Chondrocyte (in vitro differentiated cells): ENCODE measurements around the gene SGCD. TPM values are rescaled to one million over a fixed set of nuclear protein-coding genes. Genes with fewer than 3 reads are reported as not detected.

ENCODE experiments used
- DNase-seq: peaks from one replicate; pipeline ENCODE4 v3.0.0; 2021; ENCODE audit warnings: mixed read lengths, low spot score
- H3K27ac Mint-ChIP-seq: one replicate; pipeline ENCODE4 v1.8.0; 2021; ENCODE audit warnings: mild to moderate bottlenecking, moderate library complexity, mixed read lengths; ENCODE audit not compliant: unreplicated experiment
- H3K27me3 Mint-ChIP-seq: 2 replicates; pipeline ENCODE4 v1.8.0; 2021; ENCODE audit warnings: low read depth, mixed read lengths
- H3K36me3 Mint-ChIP-seq: 2 replicates; pipeline ENCODE4 v1.8.0; 2021; ENCODE audit warnings: low read depth, mixed read lengths
- H3K4me1 Mint-ChIP-seq: 2 replicates; pipeline ENCODE4 v1.8.0; 2021; ENCODE audit warnings: low read depth, mild to moderate bottlenecking, mixed read lengths
- H3K4me3 Mint-ChIP-seq: one replicate; pipeline ENCODE4 v1.8.0; 2021; ENCODE audit warnings: mild to moderate bottlenecking, moderate library complexity, mixed read lengths; ENCODE audit not compliant: unreplicated experiment
- H3K9me3 Mint-ChIP-seq: 2 replicates; pipeline ENCODE4 v1.8.0; 2021; ENCODE audit warnings: low read depth, mixed read lengths
- total RNA-seq: library from RNA; stranded (reverse); gene quantifications from 3 replicates; pipeline ENCODE4 v1.2.1, GENCODE V29; 2021
- TF ChIP-seq, protein P1 (sequence below): fragments of 200-600 bp; sonication (generic); IDR thresholded peaks from 2 replicates; pipeline ENCODE4 v1.5.0; 2021; ENCODE audit warnings: antibody characterized with exemption, mild to moderate bottlenecking, moderate library complexity

Gene SGCD
- total RNA-seq, 1 donor from 2014 or later = 8.4 TPM

DNA sequence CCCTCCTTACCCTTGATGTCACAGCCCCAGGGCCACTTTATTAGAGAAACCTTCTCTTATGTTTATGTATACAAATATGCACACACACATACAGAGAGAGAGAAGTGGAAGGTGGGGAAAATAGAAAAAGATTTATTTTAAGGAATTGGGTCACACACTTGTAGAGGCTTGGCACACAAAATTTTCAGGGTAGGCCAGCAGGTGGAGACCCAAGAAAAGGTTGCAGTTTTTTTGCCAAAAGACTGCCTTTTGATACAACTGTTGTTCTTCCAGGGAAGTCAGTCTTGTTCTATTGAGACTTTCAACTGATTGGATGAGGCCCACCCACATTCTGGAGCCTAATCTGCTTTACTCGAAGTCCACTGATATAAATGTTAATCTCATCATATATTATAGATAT, 392.0 kb downstream of the SGCD start:
- peaks cover 3% of the 10 kb centered on the region for H3K4me1 Mint-ChIP-seq
- H3K4me3 Mint-ChIP-seq = no peak overlapping the region
- H3K27ac Mint-ChIP-seq = no peak overlapping the region
- H3K9me3 Mint-ChIP-seq = no peaks in the 10 kb centered on the region
- no peaks in the 10 kb centered on the region for H3K27me3 Mint-ChIP-seq
- H3K36me3 Mint-ChIP-seq = no peaks in the 10 kb centered on the region
- TF ChIP-seq, protein P1, sequence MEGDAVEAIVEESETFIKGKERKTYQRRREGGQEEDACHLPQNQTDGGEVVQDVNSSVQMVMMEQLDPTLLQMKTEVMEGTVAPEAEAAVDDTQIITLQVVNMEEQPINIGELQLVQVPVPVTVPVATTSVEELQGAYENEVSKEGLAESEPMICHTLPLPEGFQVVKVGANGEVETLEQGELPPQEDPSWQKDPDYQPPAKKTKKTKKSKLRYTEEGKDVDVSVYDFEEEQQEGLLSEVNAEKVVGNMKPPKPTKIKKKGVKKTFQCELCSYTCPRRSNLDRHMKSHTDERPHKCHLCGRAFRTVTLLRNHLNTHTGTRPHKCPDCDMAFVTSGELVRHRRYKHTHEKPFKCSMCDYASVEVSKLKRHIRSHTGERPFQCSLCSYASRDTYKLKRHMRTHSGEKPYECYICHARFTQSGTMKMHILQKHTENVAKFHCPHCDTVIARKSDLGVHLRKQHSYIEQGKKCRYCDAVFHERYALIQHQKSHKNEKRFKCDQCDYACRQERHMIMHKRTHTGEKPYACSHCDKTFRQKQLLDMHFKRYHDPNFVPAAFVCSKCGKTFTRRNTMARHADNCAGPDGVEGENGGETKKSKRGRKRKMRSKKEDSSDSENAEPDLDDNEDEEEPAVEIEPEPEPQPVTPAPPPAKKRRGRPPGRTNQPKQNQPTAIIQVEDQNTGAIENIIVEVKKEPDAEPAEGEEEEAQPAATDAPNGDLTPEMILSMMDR = no peak
- no peak for DNase-seq

DNA sequence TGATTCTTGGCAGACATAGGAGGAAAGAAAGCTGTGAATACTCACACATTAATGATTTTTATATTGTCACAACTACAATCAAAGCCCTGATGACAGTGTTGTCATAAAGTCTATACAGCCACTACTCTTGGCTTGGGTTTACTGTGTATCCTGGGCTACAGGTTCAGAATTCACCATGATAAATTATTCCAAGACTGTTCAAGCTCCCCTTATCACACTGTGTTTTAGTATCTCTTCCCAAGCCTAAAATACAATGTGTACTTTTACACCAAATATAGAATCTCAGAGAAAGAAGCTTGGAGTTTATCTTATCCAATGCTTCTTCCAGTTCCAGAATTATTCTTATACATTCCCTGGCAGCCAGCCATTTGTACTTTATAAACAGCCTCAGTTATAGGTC, 395.4 kb downstream of the SGCD start:
- peaks cover 2% of the 10 kb centered on the region for H3K27me3 Mint-ChIP-seq
- no peak overlapping the region for H3K4me3 Mint-ChIP-seq
- no peaks in the 10 kb centered on the region for H3K36me3 Mint-ChIP-seq
- no peak for DNase-seq
- no peaks in the 10 kb centered on the region for H3K9me3 Mint-ChIP-seq
- peaks cover 3% of the 10 kb centered on the region for H3K4me1 Mint-ChIP-seq
- TF ChIP-seq, protein P1 = no peak
- no peak overlapping the region for H3K27ac Mint-ChIP-seq

DNA sequence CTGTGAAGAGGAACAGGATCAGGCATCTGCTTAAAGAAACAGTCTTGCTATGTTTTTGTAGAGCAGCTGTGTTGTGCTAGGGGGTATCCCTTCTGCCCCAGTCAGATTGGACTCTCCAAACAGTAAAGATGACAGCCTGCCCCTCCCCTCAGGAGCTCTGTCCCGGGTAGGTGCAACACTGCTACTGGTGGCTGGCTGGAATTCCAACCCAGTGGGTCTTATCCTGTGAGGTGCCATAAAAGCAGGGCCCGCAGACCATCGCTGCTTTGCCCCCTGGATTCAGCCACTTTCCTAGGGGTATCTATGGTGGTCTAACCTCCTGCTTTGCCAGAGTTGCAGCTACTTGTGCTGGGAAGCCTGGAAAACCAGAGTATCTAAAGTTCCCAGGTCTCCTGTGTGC, 408.5 kb downstream of the SGCD start:
- TF ChIP-seq, protein P1 = no peak
- no peaks in the 10 kb centered on the region for H3K9me3 Mint-ChIP-seq
- H3K4me1 Mint-ChIP-seq = no peaks in the 10 kb centered on the region
- H3K27me3 Mint-ChIP-seq = peaks cover 2% of the 10 kb centered on the region
- DNase-seq = no peak
- H3K36me3 Mint-ChIP-seq = no peaks in the 10 kb centered on the region
- H3K4me3 Mint-ChIP-seq = no peak overlapping the region
- H3K27ac Mint-ChIP-seq = no peak overlapping the region

DNA sequence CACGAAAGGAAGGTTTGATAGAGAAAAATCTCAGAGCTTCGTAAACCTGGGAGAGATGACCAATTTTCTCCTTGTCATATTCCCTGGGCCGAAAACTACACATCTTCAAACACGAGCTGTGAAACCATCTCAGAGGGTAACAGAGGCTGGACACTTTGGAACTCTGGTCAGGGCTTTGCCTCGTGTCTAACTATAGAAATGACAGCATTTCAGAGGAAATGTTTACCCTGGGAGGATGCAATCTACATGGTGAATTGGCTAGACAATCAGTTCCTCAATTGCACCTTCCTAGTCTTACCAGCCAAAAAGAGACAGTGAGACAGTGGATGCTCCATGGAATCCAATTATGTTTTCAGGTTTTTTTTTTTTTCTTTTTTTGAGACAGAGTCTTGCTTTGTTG, 414.6 kb downstream of the SGCD start:
- Mint-ChIP-seq H3K36me3 (no peaks in the 10 kb centered on the region), H3K4me1 (no peaks in the 10 kb centered on the region), H3K9me3 (no peaks in the 10 kb centered on the region), H3K27me3 (no peaks in the 10 kb centered on the region), H3K4me3 (no peak overlapping the region), H3K27ac (no peak overlapping the region)
- TF ChIP-seq, protein P1 = no peak
- no peak for DNase-seq

DNA sequence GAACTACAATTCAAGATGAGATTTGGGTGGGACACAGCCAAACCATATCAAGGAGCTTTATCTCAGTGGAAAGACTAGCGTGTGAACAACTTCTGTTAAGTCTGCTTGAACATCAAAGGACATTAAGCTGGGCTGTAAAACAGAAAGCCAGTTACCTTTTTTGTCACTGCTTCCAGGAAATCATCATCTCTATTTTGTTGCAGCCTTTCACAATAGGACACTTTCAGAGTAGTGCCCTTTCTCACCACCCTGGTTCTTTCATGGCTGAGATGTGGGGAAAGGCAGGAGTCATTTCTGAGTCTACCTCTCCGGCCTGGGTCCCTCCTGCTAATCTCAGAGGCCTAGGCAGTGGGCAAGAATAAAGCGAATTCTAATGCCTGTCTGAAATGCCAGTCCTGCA, 426.9 kb downstream of the SGCD start:
- Mint-ChIP-seq H3K27ac (no peak overlapping the region), H3K9me3 (no peaks in the 10 kb centered on the region), H3K4me1 (no peaks in the 10 kb centered on the region), H3K27me3 (no peaks in the 10 kb centered on the region), H3K4me3 (no peak overlapping the region), H3K36me3 (no peaks in the 10 kb centered on the region)
- no peak for DNase-seq
- TF ChIP-seq, protein P1 = no peak
